B cell (primary cell): ENCODE measurements around the gene TXNRD1.

Experiments used
- EZH2 ChIP-seq: IDR thresholded peaks from 2 replicates; pipeline ENCODE4 v1.6.1; 2012; ENCODE audit warnings: borderline replicate concordance, low read depth, mild to moderate bottlenecking, moderate library complexity, low read length; ENCODE audit not compliant: insufficient read depth, poor library complexity, severe bottlenecking
- TF ChIP-seq, protein P1 (sequence below): fragments of 200-600 bp; IDR thresholded peaks from one replicate; pipeline ENCODE4 v1.8.0; 2022; ENCODE audit warnings: antibody characterized with exemption, mild to moderate bottlenecking

DNA sequence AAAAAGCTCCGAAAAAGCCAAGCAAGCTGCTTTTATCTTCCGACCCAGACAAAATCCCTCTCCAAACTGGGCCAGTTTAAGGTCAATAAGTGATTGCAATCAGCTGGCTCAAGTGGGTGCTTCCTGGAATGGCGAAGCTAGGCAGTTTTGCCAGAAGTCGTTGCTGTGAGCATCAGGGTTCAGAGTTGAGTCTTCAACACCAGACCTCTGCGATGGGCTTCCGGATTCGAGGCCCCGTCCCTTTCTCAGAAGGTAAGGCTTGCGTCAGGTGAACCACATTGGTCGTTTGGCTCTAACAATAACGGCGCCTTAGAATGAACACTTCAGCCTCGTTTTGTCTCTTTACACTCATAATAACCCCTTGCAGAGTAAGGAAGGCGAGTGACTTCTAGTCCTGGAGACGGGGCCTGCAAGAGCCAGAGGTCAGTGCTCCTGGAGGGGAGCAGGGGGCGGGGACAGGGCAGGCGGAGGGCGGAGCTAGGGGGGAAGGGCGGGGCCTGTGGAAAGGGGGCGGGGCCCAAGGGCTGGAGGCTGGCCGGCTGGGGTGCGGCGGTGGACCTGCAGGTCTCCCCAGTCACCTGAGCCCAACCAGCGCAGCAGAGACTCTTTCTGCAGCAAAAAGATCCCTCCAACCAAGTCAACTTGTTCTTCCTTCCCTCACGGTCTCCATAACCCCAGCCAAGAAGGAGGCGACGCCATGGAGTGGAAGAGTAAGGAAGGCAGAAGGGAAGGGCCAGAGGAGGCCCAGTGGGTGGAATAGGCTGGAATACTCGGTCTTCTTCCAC, 43.6 kb upstream of the TXNRD1 start:
- TF ChIP-seq, protein P1, sequence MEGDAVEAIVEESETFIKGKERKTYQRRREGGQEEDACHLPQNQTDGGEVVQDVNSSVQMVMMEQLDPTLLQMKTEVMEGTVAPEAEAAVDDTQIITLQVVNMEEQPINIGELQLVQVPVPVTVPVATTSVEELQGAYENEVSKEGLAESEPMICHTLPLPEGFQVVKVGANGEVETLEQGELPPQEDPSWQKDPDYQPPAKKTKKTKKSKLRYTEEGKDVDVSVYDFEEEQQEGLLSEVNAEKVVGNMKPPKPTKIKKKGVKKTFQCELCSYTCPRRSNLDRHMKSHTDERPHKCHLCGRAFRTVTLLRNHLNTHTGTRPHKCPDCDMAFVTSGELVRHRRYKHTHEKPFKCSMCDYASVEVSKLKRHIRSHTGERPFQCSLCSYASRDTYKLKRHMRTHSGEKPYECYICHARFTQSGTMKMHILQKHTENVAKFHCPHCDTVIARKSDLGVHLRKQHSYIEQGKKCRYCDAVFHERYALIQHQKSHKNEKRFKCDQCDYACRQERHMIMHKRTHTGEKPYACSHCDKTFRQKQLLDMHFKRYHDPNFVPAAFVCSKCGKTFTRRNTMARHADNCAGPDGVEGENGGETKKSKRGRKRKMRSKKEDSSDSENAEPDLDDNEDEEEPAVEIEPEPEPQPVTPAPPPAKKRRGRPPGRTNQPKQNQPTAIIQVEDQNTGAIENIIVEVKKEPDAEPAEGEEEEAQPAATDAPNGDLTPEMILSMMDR, result no peak
- TF ChIP-seq EZH2, result no peak
